Measurements from ENCODE around the gene SLC66A2.

DNA sequence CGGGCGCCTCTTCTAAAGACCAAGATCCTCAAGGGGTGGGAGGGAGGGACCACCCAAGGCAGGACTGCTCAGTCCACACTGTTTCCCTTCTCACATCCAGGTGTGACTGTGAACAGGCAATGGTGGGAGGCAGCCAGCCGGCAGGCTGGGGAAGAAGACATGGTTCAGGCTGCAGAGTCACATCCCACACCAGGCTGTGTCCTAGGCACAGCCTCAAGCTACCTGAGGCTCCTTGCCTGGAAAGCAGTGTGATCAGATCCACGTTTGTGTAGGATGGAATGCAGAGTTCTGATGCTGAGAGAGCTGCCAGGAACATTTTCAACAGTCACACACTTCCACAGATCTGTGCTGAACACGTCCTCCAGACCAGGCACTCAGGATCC lies 16.4 kb downstream of the SLC66A2 start:
- TF ChIP-seq, protein P1, sequence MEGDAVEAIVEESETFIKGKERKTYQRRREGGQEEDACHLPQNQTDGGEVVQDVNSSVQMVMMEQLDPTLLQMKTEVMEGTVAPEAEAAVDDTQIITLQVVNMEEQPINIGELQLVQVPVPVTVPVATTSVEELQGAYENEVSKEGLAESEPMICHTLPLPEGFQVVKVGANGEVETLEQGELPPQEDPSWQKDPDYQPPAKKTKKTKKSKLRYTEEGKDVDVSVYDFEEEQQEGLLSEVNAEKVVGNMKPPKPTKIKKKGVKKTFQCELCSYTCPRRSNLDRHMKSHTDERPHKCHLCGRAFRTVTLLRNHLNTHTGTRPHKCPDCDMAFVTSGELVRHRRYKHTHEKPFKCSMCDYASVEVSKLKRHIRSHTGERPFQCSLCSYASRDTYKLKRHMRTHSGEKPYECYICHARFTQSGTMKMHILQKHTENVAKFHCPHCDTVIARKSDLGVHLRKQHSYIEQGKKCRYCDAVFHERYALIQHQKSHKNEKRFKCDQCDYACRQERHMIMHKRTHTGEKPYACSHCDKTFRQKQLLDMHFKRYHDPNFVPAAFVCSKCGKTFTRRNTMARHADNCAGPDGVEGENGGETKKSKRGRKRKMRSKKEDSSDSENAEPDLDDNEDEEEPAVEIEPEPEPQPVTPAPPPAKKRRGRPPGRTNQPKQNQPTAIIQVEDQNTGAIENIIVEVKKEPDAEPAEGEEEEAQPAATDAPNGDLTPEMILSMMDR (IDR thresholded peaks at IDR 0.05; ENCODE audit: low read length): no peak
- TF ChIP-seq EZH2 (IDR thresholded peaks at IDR 0.05; ENCODE audit: borderline replicate concordance, low read length): no peak
